WTC11 (cell line): ENCODE data around the gene ABTB2. TPM values are rescaled to one million over a fixed set of nuclear protein-coding genes. Genes with fewer than 3 reads are reported as not detected.

Source experiments
- ATAC-seq: fragments of 200-7000 bp; cut with Tn5 transposase; 2 replicates; pipeline ENCODE4 v1.10.0; 2021; ENCODE audit warnings: mild to moderate bottlenecking, moderate library complexity
- CTCF ChIA-PET: fragments of 300-600 bp; sonication (Branson Sonifier 250); formaldehyde crosslinking; loops from one replicate; lab custom pipeline; 2021; ENCODE audit warnings: antibody characterized with exemption; lab: Charles Lee
- POLR2A ChIA-PET: fragments of 350-600 bp; sonication (Branson Sonifier 250); formaldehyde crosslinking; loops from one replicate; lab custom pipeline; 2021; ENCODE audit warnings: antibody characterized with exemption; lab: Charles Lee
- DNase-seq: peaks from one replicate; pipeline ENCODE4 v3.0.0; 2021; ENCODE audit warnings: low spot score
- H3K27ac Mint-ChIP-seq: 2 replicates; pipeline ENCODE4 v1.8.0; 2021; ENCODE audit warnings: mixed read lengths
- H3K27me3 Mint-ChIP-seq: 2 replicates; pipeline ENCODE4 v1.8.0; 2021; ENCODE audit warnings: low read depth, mild to moderate bottlenecking, moderate library complexity, mixed read lengths
- H3K36me3 Mint-ChIP-seq: 2 replicates; pipeline ENCODE4 v1.8.0; 2021; ENCODE audit warnings: mixed read lengths
- H3K4me1 Mint-ChIP-seq: 2 replicates; pipeline ENCODE4 v1.8.0; 2022; ENCODE audit warnings: mixed read lengths
- H3K4me3 Mint-ChIP-seq: 2 replicates; pipeline ENCODE4 v1.8.0; 2021; ENCODE audit warnings: mild to moderate bottlenecking, moderate library complexity, mixed read lengths
- H3K9me3 Mint-ChIP-seq: 2 replicates; pipeline ENCODE4 v1.8.0; 2021; ENCODE audit warnings: mixed read lengths
- ESRRA ChIP-seq: sonication (generic); formaldehyde crosslinking; IDR thresholded peaks from 2 replicates; pipeline ENCODE4 v1.8.1; 2022; ENCODE audit warnings: mild to moderate bottlenecking, missing genetic modification reagents, borderline replicate concordance
- FOXP1 ChIP-seq: sonication (generic); formaldehyde crosslinking; IDR thresholded peaks from 2 replicates; pipeline ENCODE4 v1.8.0; 2022; ENCODE audit warnings: missing genetic modification reagents, mild to moderate bottlenecking, moderate library complexity, borderline replicate concordance
- GRHL2 ChIP-seq: fragments of 250-450 bp; sonication (Bioruptor Pico); IDR thresholded peaks from 2 replicates; pipeline ENCODE4 v1.8.0; 2022; ENCODE audit warnings: mild to moderate bottlenecking, moderate library complexity; ENCODE audit not compliant: insufficient replicate concordance, severe bottlenecking
- HMGXB4 ChIP-seq: sonication (generic); formaldehyde crosslinking; IDR thresholded peaks from 2 replicates; pipeline ENCODE4 v1.8.1; 2023; ENCODE audit warnings: mild to moderate bottlenecking, moderate library complexity, missing genetic modification reagents
- JUN ChIP-seq: sonication (generic); formaldehyde crosslinking; IDR thresholded peaks from 2 replicates; pipeline ENCODE4 v1.8.0; 2023; ENCODE audit warnings: mild to moderate bottlenecking, missing genetic modification reagents
- MYBL2 ChIP-seq: sonication (generic); formaldehyde crosslinking; IDR thresholded peaks from 2 replicates; pipeline ENCODE4 v1.8.1; 2023; ENCODE audit warnings: mild to moderate bottlenecking, moderate library complexity, missing genetic modification reagents
- NFYB ChIP-seq: sonication (generic); formaldehyde crosslinking; conservative IDR thresholded peaks from 2 replicates; pipeline ENCODE4 v1.8.0; 2022; ENCODE audit warnings: low read depth, missing genetic modification reagents
- OVOL2 ChIP-seq: fragments of 250-450 bp; sonication (Bioruptor Pico); IDR thresholded peaks from 2 replicates; pipeline ENCODE4 v1.9.0; 2021; ENCODE audit warnings: mild to moderate bottlenecking, borderline replicate concordance
- PRDM15 ChIP-seq: sonication (generic); formaldehyde crosslinking; IDR thresholded peaks from 2 replicates; pipeline ENCODE4 v1.8.0; 2022; ENCODE audit warnings: missing genetic modification reagents
- PREB ChIP-seq: sonication (generic); formaldehyde crosslinking; IDR thresholded peaks from 2 replicates; pipeline ENCODE4 v1.8.1; 2022; ENCODE audit warnings: mild to moderate bottlenecking, missing genetic modification reagents, moderate library complexity, borderline replicate concordance
- SMAD3 ChIP-seq: sonication (generic); formaldehyde crosslinking; IDR thresholded peaks from 2 replicates; pipeline ENCODE4 v1.8.0; 2022; ENCODE audit warnings: missing genetic modification reagents, mild to moderate bottlenecking, borderline replicate concordance
- SP1 ChIP-seq: sonication (generic); formaldehyde crosslinking; conservative IDR thresholded peaks from 2 replicates; pipeline ENCODE4 v1.8.1; 2022; ENCODE audit warnings: missing genetic modification reagents
- ZBTB43 ChIP-seq: sonication (generic); formaldehyde crosslinking; IDR thresholded peaks from 2 replicates; pipeline ENCODE4 v1.8.1; 2023; ENCODE audit warnings: mild to moderate bottlenecking, missing genetic modification reagents
- ZNF317 ChIP-seq: sonication (generic); formaldehyde crosslinking; IDR thresholded peaks from 2 replicates; pipeline ENCODE4 v1.8.1; 2023; ENCODE audit warnings: low read depth, mild to moderate bottlenecking, moderate library complexity, missing genetic modification reagents, borderline replicate concordance
- ZNF423 ChIP-seq: fragments of 250-450 bp; sonication (Bioruptor Pico); IDR thresholded peaks from 2 replicates; pipeline ENCODE4 v2.1.2; 2022; ENCODE audit warnings: mild to moderate bottlenecking, moderate library complexity
- ZNF425 ChIP-seq: fragments of 250-450 bp; sonication (Bioruptor Pico); conservative IDR thresholded peaks from 2 replicates; pipeline ENCODE4 v1.9.0; 2021; ENCODE audit warnings: mild to moderate bottlenecking
- ZSCAN18 ChIP-seq: fragments of 250-450 bp; sonication (Bioruptor Pico); IDR thresholded peaks from 2 replicates; pipeline ENCODE4 v2.1.2; 2022; ENCODE audit warnings: mild to moderate bottlenecking, moderate library complexity
- total RNA-seq: library from RNA; stranded (reverse); gene quantifications from 3 replicates; pipeline ENCODE4 v1.2.3, GENCODE V29; 2021

The ABTB2 gene
- total RNA-seq, 1 experiment from 2014 or later = 12.8 TPM

- peaks cover 76% of the 10 kb centered on the region for H3K36me3 Mint-ChIP-seq
- H3K9me3 Mint-ChIP-seq = no peaks in the 10 kb centered on the region
- no peak overlapping the region for H3K4me3 Mint-ChIP-seq
- H3K4me1 Mint-ChIP-seq = no peaks in the 10 kb centered on the region
- DNase-seq (no peak), ATAC-seq (no peak)
- ChIA-PET POLR2A (no interaction called here), CTCF (no interaction called here)
- no peaks in the 10 kb centered on the region for H3K27me3 Mint-ChIP-seq
- no peak overlapping the region for H3K27ac Mint-ChIP-seq
- TF ChIP-seq NFYB (CRISPR knock-in tag) (no peak), PRDM15 (CRISPR knock-in tag) (no peak), ZNF423 (CRISPR knock-in tag) (no peak), ZSCAN18 (CRISPR knock-in tag) (no peak), JUN (CRISPR knock-in tag) (no peak), SMAD3 (CRISPR knock-in tag) (no peak), ESRRA (CRISPR knock-in tag) (no peak), ZNF425 (CRISPR knock-in tag) (no peak), PREB (no peak)
These were observed 237.2 kb downstream of the ABTB2 start for GRCh38 chr11:34120651-34121050.

GRCh38 chr11:34114471-34114870, 243.3 kb downstream of the ABTB2 start:
- H3K36me3 Mint-ChIP-seq = peaks cover 79% of the 10 kb centered on the region
- no peak for DNase-seq
- H3K4me1 Mint-ChIP-seq = no peaks in the 10 kb centered on the region
- no peak overlapping the region for H3K27ac Mint-ChIP-seq
- ChIA-PET POLR2A (no interaction called here), CTCF (no interaction called here)
- no peak overlapping the region for H3K4me3 Mint-ChIP-seq
- no peak for TF ChIP-seq ZBTB43 (CRISPR knock-in tag)
- no peak for TF ChIP-seq PRDM15 (CRISPR knock-in tag)
- TF ChIP-seq OVOL2 (CRISPR knock-in tag) = no peak
- TF ChIP-seq ZNF317 (CRISPR knock-in tag) = no peak
- no peak for TF ChIP-seq ZNF423 (CRISPR knock-in tag)
- TF ChIP-seq HMGXB4 (CRISPR knock-in tag) = no peak
- no peak for TF ChIP-seq SP1
- TF ChIP-seq JUN (CRISPR knock-in tag) = no peak
- no peak for TF ChIP-seq GRHL2 (CRISPR knock-in tag)
- no peak for TF ChIP-seq MYBL2 (CRISPR knock-in tag)
- no peak for TF ChIP-seq SMAD3 (CRISPR knock-in tag)
- no peak for TF ChIP-seq FOXP1 (CRISPR knock-in tag)
- H3K27me3 Mint-ChIP-seq = no peaks in the 10 kb centered on the region
- ATAC-seq = no peak
- no peaks in the 10 kb centered on the region for H3K9me3 Mint-ChIP-seq
